Endothelial cell of umbilical vein (primary cell): ENCODE measurements around the gene YAE1. TPM values are rescaled to one million over a fixed set of nuclear protein-coding genes. Genes with fewer than 3 reads are reported as not detected.

ENCODE experiments used
- BruUV-seq: library from RNA; stranded (reverse); fragments of 400-500 nt; replicated peaks from 2 replicates; lab custom pipeline; 2021; lab: Mats Ljungman, UMichigan
- CTCF ChIA-PET: fragments of 300-600, 350-600 bp; sonication (Branson Sonifier 250); formaldehyde crosslinking; loops from one replicate; lab custom pipeline; 2021; ENCODE audit warnings: antibody characterized with exemption, inconsistent platforms; lab: Charles Lee
- POLR2A ChIA-PET: fragments of 300-600, 350-600 bp; sonication (Branson Sonifier 250); formaldehyde crosslinking; loops from one replicate; lab custom pipeline; 2021; ENCODE audit warnings: antibody characterized with exemption, inconsistent platforms; lab: Charles Lee
- DNase-seq: peaks from one replicate; pipeline ENCODE4 v3.0.0-alpha.2; 2011; ENCODE audit warnings: low read depth, low spot score
- FAIRE-seq: peaks from 2 replicates; lab custom pipeline; 2011; peaks lifted over from hg19 to GRCh38; lab: Jason Lieb, UNC
- H2AFZ ChIP-seq: 2 replicates; pipeline ENCODE4 v1.6.0; 2012; ENCODE audit warnings: low read depth, low read length, control low read depth, inconsistent platforms
- H3K27ac ChIP-seq: 2 replicates; pipeline ENCODE4 v1.5.1; 2011; ENCODE audit warnings: low read depth, mild to moderate bottlenecking, control low read depth, low read length, moderate library complexity; ENCODE audit not compliant: insufficient read depth
- H3K27me3 ChIP-seq, 2 experiments: 2 replicates each; pipeline versions ENCODE4 v1.6.0 to v1.6.1; 2011; ENCODE audit warnings: low read length in 2 of 2, mixed read lengths in 1 of 2; ENCODE audit not compliant: control insufficient read depth in 2 of 2, insufficient read depth in 2 of 2
- H3K36me3 ChIP-seq, 2 experiments: 2 replicates in 1 of 2; 3 replicates in 1 of 2; pipeline ENCODE4 v1.5.1; 2011; ENCODE audit warnings: low read length in 2 of 2, mild to moderate bottlenecking in 1 of 2, moderate library complexity in 1 of 2; ENCODE audit not compliant: control insufficient read depth in 2 of 2, insufficient read depth in 2 of 2; ENCODE audit errors: extremely low read depth in 1 of 2
- H3K4me1 ChIP-seq: 3 replicates; pipeline ENCODE4 v1.5.1; 2011; ENCODE audit warnings: mild to moderate bottlenecking, low read length; ENCODE audit not compliant: control insufficient read depth, insufficient read depth; ENCODE audit errors: extremely low read depth
- H3K4me2 ChIP-seq: 2 replicates; pipeline ENCODE4 v1.6.1; 2011; ENCODE audit warnings: low read length, control low read depth, mixed read lengths; ENCODE audit not compliant: insufficient read depth
- H3K4me3 ChIP-seq, 3 experiments: fragments of 200-600 bp in 1 of 3; sonication (generic), shearing (Covaris generic) in 1 of 3; replicated peaks in 1 of 3; 2 replicates each; pipeline ENCODE4 v1.5.1; 2011 to 2016; ENCODE audit warnings: control low read depth in 3 of 3, low read length in 3 of 3, mild to moderate bottlenecking in 2 of 3, inconsistent platforms in 1 of 3, low read depth in 1 of 3, moderate library complexity in 1 of 3; ENCODE audit not compliant: insufficient read depth in 1 of 3
- H3K79me2 ChIP-seq: 2 replicates; pipeline ENCODE4 v1.6.0; 2012; ENCODE audit warnings: low read length, inconsistent platforms; ENCODE audit not compliant: control insufficient read depth, insufficient read depth
- H3K9ac ChIP-seq: replicated peaks from 2 replicates; pipeline ENCODE3; 2011; ENCODE audit warnings: low read length, control low read depth; ENCODE audit not compliant: insufficient read depth; ENCODE audit errors: extremely low read depth
- H3K9me1 ChIP-seq: replicated peaks from 3 replicates; pipeline ENCODE4 v1.6.0; 2011; ENCODE audit warnings: mild to moderate bottlenecking, low read length; ENCODE audit not compliant: control insufficient read depth, insufficient read depth; ENCODE audit errors: extremely low read depth
- H3K9me3 ChIP-seq: replicated peaks from 2 replicates; pipeline ENCODE4 v1.5.1; 2012; ENCODE audit warnings: low read length, inconsistent platforms; ENCODE audit not compliant: control insufficient read depth, insufficient read depth
- H4K20me1 ChIP-seq: replicated peaks from 2 replicates; pipeline ENCODE3; 2011; ENCODE audit warnings: mild to moderate bottlenecking, low read length; ENCODE audit not compliant: control insufficient read depth, insufficient read depth; ENCODE audit errors: extremely low read depth
- CTCF ChIP-seq, 2 donors: IDR thresholded peaks; 1 replicate in 1 of 2; 2 replicates in 1 of 2; pipeline ENCODE4 v1.5.1; 2011; ENCODE audit warnings: low read length in 2 of 2, mild to moderate bottlenecking in 2 of 2, moderate library complexity in 2 of 2, control low read depth in 1 of 2, inconsistent platforms in 1 of 2, low read depth in 1 of 2; ENCODE audit not compliant: insufficient read depth in 1 of 2; ENCODE audit errors: extremely low read depth in 1 of 2
- EZH2 ChIP-seq: IDR thresholded peaks from 2 replicates; pipeline ENCODE4 v1.6.1; 2012; ENCODE audit warnings: borderline replicate concordance, low read depth, mild to moderate bottlenecking, moderate library complexity, low read length, inconsistent platforms; ENCODE audit not compliant: severe bottlenecking
- FOS ChIP-seq: IDR thresholded peaks from 2 replicates; pipeline ENCODE4 v1.6.1; 2011; ENCODE audit warnings: mild to moderate bottlenecking, low read length, moderate library complexity, borderline replicate concordance; ENCODE audit not compliant: insufficient read depth
- GATA2 ChIP-seq: IDR thresholded peaks from 2 replicates; pipeline ENCODE4 v1.7.0; 2011; ENCODE audit warnings: low read depth, mild to moderate bottlenecking, moderate library complexity, mixed read lengths, low read length; ENCODE audit not compliant: insufficient read length, insufficient read depth
- JUN ChIP-seq: IDR thresholded peaks from 2 replicates; pipeline ENCODE4 v1.6.1; 2011; ENCODE audit warnings: borderline replicate concordance, low read depth; ENCODE audit not compliant: insufficient read length, insufficient read depth
- MAX ChIP-seq: IDR thresholded peaks from 2 replicates; pipeline ENCODE4 v1.6.1; 2011; ENCODE audit not compliant: insufficient read depth, insufficient read length
- MYC ChIP-seq: IDR thresholded peaks from one replicate; pipeline ENCODE4 v1.6.1; 2011; ENCODE audit warnings: mild to moderate bottlenecking, low read depth, low read length
- POLR2A ChIP-seq: IDR thresholded peaks from 2 replicates; pipeline ENCODE4 v1.6.1; 2012; ENCODE audit warnings: low read depth, mild to moderate bottlenecking, control low read depth, low read length
- POLR2AphosphoS5 ChIP-seq: IDR thresholded peaks from 2 replicates; pipeline ENCODE4 v1.6.1; 2012; ENCODE audit warnings: low read depth, mild to moderate bottlenecking, control low read depth, low read length, moderate library complexity; ENCODE audit not compliant: insufficient read depth
- dilution Hi-C: fragments of 300-500 bp; cut with MboI; formaldehyde crosslinking; loops from one replicate; pipeline ENCODE4 v1.15.0; 2019; ENCODE audit warnings: low sequenced_read_pairs; ENCODE audit not compliant: extremely low pct_ligation_motif_present
- intact Hi-C: fragments of 100-400 bp; cut with micrococcal nuclease; formaldehyde crosslinking; loops from one replicate; pipeline ENCODE4 v1.10.0; 2022
- polyA plus RNA-seq, 4 experiments: library from polyadenylated mRNA; depleted of rRNA in 3 of 4; stranded (reverse) in 3 of 4; unstranded in 1 of 4; fragments of >200 nt; gene quantifications; 2 replicates each; pipeline versions ENCODE4 v1.2.1 to v1.2.3, GENCODE V29; 2011 to 2012; ENCODE audit warnings: missing spikeins in 1 of 4
- total RNA-seq: library from RNA; stranded (reverse); gene quantifications from 2 replicates; pipeline ENCODE4 v1.2.3, GENCODE V29; 2021

The YAE1 gene
- total and polyA plus RNA-seq, 2 donors (not counting 3 experiments of a cell fraction or from before 2014, with no cell fraction given): 13.3 to 20.7 TPM

GRCh38 chr7:39602351-39602750 lies 36.1 kb downstream of the YAE1 start:
- Histone ChIP-seq H3K27me3 (no peaks in the 10 kb centered on the region), H3K36me3 (no peaks in the 10 kb centered on the region), H3K4me1 (peaks cover 34% of the 10 kb centered on the region), H3K27ac (no peak overlapping the region), H3K79me2 (no peaks in the 10 kb centered on the region), H4K20me1 (no peaks in the 10 kb centered on the region), H3K9ac (no peak overlapping the region), H3K9me3 (no peaks in the 10 kb centered on the region), H3K4me3 (no peak overlapping the region), H2AFZ (no peak overlapping the region), H3K9me1 (no peaks in the 10 kb centered on the region), H3K4me2 (no peak overlapping the region)
- dilution Hi-C loops (no loop called here), intact Hi-C loops (no loop called here)
- ChIA-PET POLR2A (no interaction called here), CTCF (interaction anchor here (1.0 kb wide), 1 partner anchor 22 kb away, joined by 4 read pairs; no protein-coding TSS in a partner anchor)
- DNase-seq (no peak), FAIRE-seq (no peak)
- BruUV-seq: no TSS peak
- TF ChIP-seq EZH2: no peak
- TF ChIP-seq FOS: no peak
- TF ChIP-seq MYC: no peak
- TF ChIP-seq GATA2: no peak
- TF ChIP-seq CTCF (IDR thresholded peaks at IDR 0.05; ENCODE audit: extremely low read depth in 1 of 2, insufficient read depth in 1 of 2, low read depth in 1 of 2, low read length in 2 of 2): no peak
- no peak for TF ChIP-seq POLR2A
- TF ChIP-seq MAX: no peak
- TF ChIP-seq JUN: no peak
- no peak for TF ChIP-seq POLR2AphosphoS5
